Endothelial cell of umbilical vein (primary cell): Measurements from ENCODE around the gene MDP1. TPM values are rescaled to one million over a fixed set of nuclear protein-coding genes. Genes with fewer than 3 reads are reported as not detected.

Experiments used
- BruUV-seq: library from RNA; stranded (reverse); fragments of 400-500 nt; replicated peaks from 2 replicates; lab custom pipeline; 2021; lab: Mats Ljungman, UMichigan
- CTCF ChIA-PET: fragments of 300-600, 350-600 bp; sonication (Branson Sonifier 250); formaldehyde crosslinking; loops from one replicate; lab custom pipeline; 2021; ENCODE audit warnings: antibody characterized with exemption, inconsistent platforms; lab: Charles Lee
- POLR2A ChIA-PET: fragments of 300-600, 350-600 bp; sonication (Branson Sonifier 250); formaldehyde crosslinking; loops from one replicate; lab custom pipeline; 2021; ENCODE audit warnings: antibody characterized with exemption, inconsistent platforms; lab: Charles Lee
- DNase-seq: peaks from one replicate; pipeline ENCODE4 v3.0.0-alpha.2; 2011; ENCODE audit warnings: low read depth, low spot score
- FAIRE-seq: peaks from 2 replicates; lab custom pipeline; 2011; peaks lifted over from hg19 to GRCh38; lab: Jason Lieb, UNC
- H2AFZ ChIP-seq: 2 replicates; pipeline ENCODE4 v1.6.0; 2012; ENCODE audit warnings: low read depth, low read length, control low read depth, inconsistent platforms
- H3K27ac ChIP-seq: 2 replicates; pipeline ENCODE4 v1.5.1; 2011; ENCODE audit warnings: low read depth, mild to moderate bottlenecking, control low read depth, low read length, moderate library complexity; ENCODE audit not compliant: insufficient read depth
- H3K27me3 ChIP-seq, 2 experiments: 2 replicates each; pipeline versions ENCODE4 v1.6.0 to v1.6.1; 2011; ENCODE audit warnings: low read length in 2 of 2, mixed read lengths in 1 of 2; ENCODE audit not compliant: control insufficient read depth in 2 of 2, insufficient read depth in 2 of 2
- H3K36me3 ChIP-seq, 2 experiments: 2 replicates in 1 of 2; 3 replicates in 1 of 2; pipeline ENCODE4 v1.5.1; 2011; ENCODE audit warnings: low read length in 2 of 2, mild to moderate bottlenecking in 1 of 2, moderate library complexity in 1 of 2; ENCODE audit not compliant: control insufficient read depth in 2 of 2, insufficient read depth in 2 of 2; ENCODE audit errors: extremely low read depth in 1 of 2
- H3K4me1 ChIP-seq: 3 replicates; pipeline ENCODE4 v1.5.1; 2011; ENCODE audit warnings: mild to moderate bottlenecking, low read length; ENCODE audit not compliant: control insufficient read depth, insufficient read depth; ENCODE audit errors: extremely low read depth
- H3K4me2 ChIP-seq: 2 replicates; pipeline ENCODE4 v1.6.1; 2011; ENCODE audit warnings: low read length, control low read depth, mixed read lengths; ENCODE audit not compliant: insufficient read depth
- H3K4me3 ChIP-seq, 3 experiments: fragments of 200-600 bp in 1 of 3; sonication (generic), shearing (Covaris generic) in 1 of 3; replicated peaks in 1 of 3; 2 replicates each; pipeline ENCODE4 v1.5.1; 2011 to 2016; ENCODE audit warnings: control low read depth in 3 of 3, low read length in 3 of 3, mild to moderate bottlenecking in 2 of 3, inconsistent platforms in 1 of 3, low read depth in 1 of 3, moderate library complexity in 1 of 3; ENCODE audit not compliant: insufficient read depth in 1 of 3
- H3K79me2 ChIP-seq: 2 replicates; pipeline ENCODE4 v1.6.0; 2012; ENCODE audit warnings: low read length, inconsistent platforms; ENCODE audit not compliant: control insufficient read depth, insufficient read depth
- H3K9ac ChIP-seq: replicated peaks from 2 replicates; pipeline ENCODE3; 2011; ENCODE audit warnings: low read length, control low read depth; ENCODE audit not compliant: insufficient read depth; ENCODE audit errors: extremely low read depth
- H3K9me1 ChIP-seq: replicated peaks from 3 replicates; pipeline ENCODE4 v1.6.0; 2011; ENCODE audit warnings: mild to moderate bottlenecking, low read length; ENCODE audit not compliant: control insufficient read depth, insufficient read depth; ENCODE audit errors: extremely low read depth
- H3K9me3 ChIP-seq: replicated peaks from 2 replicates; pipeline ENCODE4 v1.5.1; 2012; ENCODE audit warnings: low read length, inconsistent platforms; ENCODE audit not compliant: control insufficient read depth, insufficient read depth
- H4K20me1 ChIP-seq: replicated peaks from 2 replicates; pipeline ENCODE3; 2011; ENCODE audit warnings: mild to moderate bottlenecking, low read length; ENCODE audit not compliant: control insufficient read depth, insufficient read depth; ENCODE audit errors: extremely low read depth
- CTCF ChIP-seq, 2 donors: IDR thresholded peaks; 1 replicate in 1 of 2; 2 replicates in 1 of 2; pipeline ENCODE4 v1.5.1; 2011; ENCODE audit warnings: low read length in 2 of 2, mild to moderate bottlenecking in 2 of 2, moderate library complexity in 2 of 2, control low read depth in 1 of 2, inconsistent platforms in 1 of 2, low read depth in 1 of 2; ENCODE audit not compliant: insufficient read depth in 1 of 2; ENCODE audit errors: extremely low read depth in 1 of 2
- EZH2 ChIP-seq: IDR thresholded peaks from 2 replicates; pipeline ENCODE4 v1.6.1; 2012; ENCODE audit warnings: borderline replicate concordance, low read depth, mild to moderate bottlenecking, moderate library complexity, low read length, inconsistent platforms; ENCODE audit not compliant: severe bottlenecking
- FOS ChIP-seq: IDR thresholded peaks from 2 replicates; pipeline ENCODE4 v1.6.1; 2011; ENCODE audit warnings: mild to moderate bottlenecking, low read length, moderate library complexity, borderline replicate concordance; ENCODE audit not compliant: insufficient read depth
- GATA2 ChIP-seq: IDR thresholded peaks from 2 replicates; pipeline ENCODE4 v1.7.0; 2011; ENCODE audit warnings: low read depth, mild to moderate bottlenecking, moderate library complexity, mixed read lengths, low read length; ENCODE audit not compliant: insufficient read length, insufficient read depth
- JUN ChIP-seq: IDR thresholded peaks from 2 replicates; pipeline ENCODE4 v1.6.1; 2011; ENCODE audit warnings: borderline replicate concordance, low read depth; ENCODE audit not compliant: insufficient read length, insufficient read depth
- MYC ChIP-seq: IDR thresholded peaks from one replicate; pipeline ENCODE4 v1.6.1; 2011; ENCODE audit warnings: mild to moderate bottlenecking, low read depth, low read length
- POLR2A ChIP-seq: IDR thresholded peaks from 2 replicates; pipeline ENCODE4 v1.6.1; 2012; ENCODE audit warnings: low read depth, mild to moderate bottlenecking, control low read depth, low read length
- POLR2AphosphoS5 ChIP-seq: IDR thresholded peaks from 2 replicates; pipeline ENCODE4 v1.6.1; 2012; ENCODE audit warnings: low read depth, mild to moderate bottlenecking, control low read depth, low read length, moderate library complexity; ENCODE audit not compliant: insufficient read depth
- dilution Hi-C: fragments of 300-500 bp; cut with MboI; formaldehyde crosslinking; loops from one replicate; pipeline ENCODE4 v1.15.0; 2019; ENCODE audit warnings: low sequenced_read_pairs; ENCODE audit not compliant: extremely low pct_ligation_motif_present
- intact Hi-C: fragments of 100-400 bp; cut with micrococcal nuclease; formaldehyde crosslinking; loops from one replicate; pipeline ENCODE4 v1.10.0; 2022
- polyA plus RNA-seq, 4 experiments: library from polyadenylated mRNA; depleted of rRNA in 3 of 4; stranded (reverse) in 3 of 4; unstranded in 1 of 4; fragments of >200 nt; gene quantifications; 2 replicates each; pipeline versions ENCODE4 v1.2.1 to v1.2.3, GENCODE V29; 2011 to 2012; ENCODE audit warnings: missing spikeins in 1 of 4
- total RNA-seq: library from RNA; stranded (reverse); gene quantifications from 2 replicates; pipeline ENCODE4 v1.2.3, GENCODE V29; 2021
- TF ChIP-seq, protein P1 (sequence below): IDR thresholded peaks from 2 replicates; pipeline ENCODE4 v1.6.1; 2011; ENCODE audit not compliant: insufficient read depth, insufficient read length

The MDP1 gene
- total and polyA plus RNA-seq, 2 donors (not counting 3 experiments of a cell fraction or from before 2014, with no cell fraction given) = 8.1 to 22.7 TPM

- Histone ChIP-seq H3K4me1 (no peaks in the 10 kb centered on the region), H2AFZ (no peak overlapping the region), H3K36me3 (peaks cover 0 to 3% of the 10 kb centered on the region in 2 experiments), H3K9me1 (no peaks in the 10 kb centered on the region), H3K27ac (no peak overlapping the region), H3K79me2 (no peaks in the 10 kb centered on the region), H4K20me1 (no peaks in the 10 kb centered on the region), H3K9me3 (no peaks in the 10 kb centered on the region), H3K27me3 (no peaks in the 10 kb centered on the region), H3K4me2 (no peak overlapping the region), H3K9ac (no peak overlapping the region), H3K4me3 (no peak overlapping the region)
- FAIRE-seq = no peak
- intact Hi-C loops (no loop called here), dilution Hi-C loops (no loop called here)
- TF ChIP-seq POLR2A (no peak), JUN (no peak), MYC (no peak), FOS (no peak), CTCF (IDR thresholded peaks at IDR 0.05; ENCODE audit: extremely low read depth in 1 of 2, insufficient read depth in 1 of 2, low read depth in 1 of 2, low read length in 2 of 2) (no peak), GATA2 (no peak), EZH2 (no peak), POLR2AphosphoS5 (no peak)
- TF ChIP-seq, protein P1, sequence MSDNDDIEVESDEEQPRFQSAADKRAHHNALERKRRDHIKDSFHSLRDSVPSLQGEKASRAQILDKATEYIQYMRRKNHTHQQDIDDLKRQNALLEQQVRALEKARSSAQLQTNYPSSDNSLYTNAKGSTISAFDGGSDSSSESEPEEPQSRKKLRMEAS = no peak
- BruUV-seq = no TSS peak
- POLR2A ChIA-PET = no interaction called here
- CTCF ChIA-PET = interaction anchor here (1.0 to 1.2 kb wide), 2 partner anchors 16 to 41 kb away, joined by 3 to 4 read pairs; no protein-coding TSS in a partner anchor
- DNase-seq = no peak
Measured at GRCh38 chr14:24255931-24256711, 40.3 kb upstream of the MDP1 start.
